ENCODE results near the gene PRXL2B. TPM values are rescaled to one million over a fixed set of nuclear protein-coding genes. Genes with fewer than 3 reads are reported as not detected.

PRXL2B gene
- total RNA-seq, 1 donor from 2014 or later = 34.7 TPM

DNA sequence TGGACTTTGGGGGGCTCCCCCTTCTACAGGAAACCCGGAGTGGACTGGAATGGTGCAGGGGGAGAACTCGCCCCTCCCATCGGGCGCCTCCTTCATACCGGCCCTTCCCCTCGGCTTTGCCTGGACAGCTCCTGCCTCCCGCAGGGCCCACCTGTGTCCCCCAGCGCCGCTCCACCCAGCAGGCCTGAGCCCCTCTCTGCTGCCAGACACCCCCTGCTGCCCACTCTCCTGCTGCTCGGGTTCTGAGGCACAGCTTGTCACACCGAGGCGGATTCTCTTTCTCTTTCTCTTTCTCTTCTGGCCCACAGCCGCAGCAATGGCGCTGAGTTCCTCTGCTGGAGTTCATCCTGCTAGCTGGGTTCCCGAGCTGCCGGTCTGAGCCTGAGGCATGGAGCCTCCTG, 30.3 kb upstream of the PRXL2B start, which contains the start of gene TNFRSF14:
Gene TNFRSF14, plus strand, starts transcription at position 95 of the 401 bp plus-strand sequence. Its CDS starts 294 bp downstream, at position 389.
- TF ChIP-seq, protein P1, sequence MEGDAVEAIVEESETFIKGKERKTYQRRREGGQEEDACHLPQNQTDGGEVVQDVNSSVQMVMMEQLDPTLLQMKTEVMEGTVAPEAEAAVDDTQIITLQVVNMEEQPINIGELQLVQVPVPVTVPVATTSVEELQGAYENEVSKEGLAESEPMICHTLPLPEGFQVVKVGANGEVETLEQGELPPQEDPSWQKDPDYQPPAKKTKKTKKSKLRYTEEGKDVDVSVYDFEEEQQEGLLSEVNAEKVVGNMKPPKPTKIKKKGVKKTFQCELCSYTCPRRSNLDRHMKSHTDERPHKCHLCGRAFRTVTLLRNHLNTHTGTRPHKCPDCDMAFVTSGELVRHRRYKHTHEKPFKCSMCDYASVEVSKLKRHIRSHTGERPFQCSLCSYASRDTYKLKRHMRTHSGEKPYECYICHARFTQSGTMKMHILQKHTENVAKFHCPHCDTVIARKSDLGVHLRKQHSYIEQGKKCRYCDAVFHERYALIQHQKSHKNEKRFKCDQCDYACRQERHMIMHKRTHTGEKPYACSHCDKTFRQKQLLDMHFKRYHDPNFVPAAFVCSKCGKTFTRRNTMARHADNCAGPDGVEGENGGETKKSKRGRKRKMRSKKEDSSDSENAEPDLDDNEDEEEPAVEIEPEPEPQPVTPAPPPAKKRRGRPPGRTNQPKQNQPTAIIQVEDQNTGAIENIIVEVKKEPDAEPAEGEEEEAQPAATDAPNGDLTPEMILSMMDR (IDR thresholded peaks at IDR 0.05; ENCODE audit: unreplicated experiment) = no peak
- no peaks in the 10 kb centered on the region for H3K36me3 Mint-ChIP-seq
- no peak within 1 kb of the TSS for H3K27ac Mint-ChIP-seq
- no peak for DNase-seq (ENCODE audit: low spot score in 2 of 2, unreplicated experiment in 2 of 2)
- H3K9me3 Mint-ChIP-seq = no peaks in the 10 kb centered on the region
- H3K4me1 Mint-ChIP-seq = peaks cover 4% of the 10 kb centered on the region
- no peak within 1 kb of the TSS for H3K4me3 Mint-ChIP-seq
- peaks cover 7% of the 10 kb centered on the region for H3K27me3 Mint-ChIP-seq (ENCODE audit: low read depth)

DNA sequence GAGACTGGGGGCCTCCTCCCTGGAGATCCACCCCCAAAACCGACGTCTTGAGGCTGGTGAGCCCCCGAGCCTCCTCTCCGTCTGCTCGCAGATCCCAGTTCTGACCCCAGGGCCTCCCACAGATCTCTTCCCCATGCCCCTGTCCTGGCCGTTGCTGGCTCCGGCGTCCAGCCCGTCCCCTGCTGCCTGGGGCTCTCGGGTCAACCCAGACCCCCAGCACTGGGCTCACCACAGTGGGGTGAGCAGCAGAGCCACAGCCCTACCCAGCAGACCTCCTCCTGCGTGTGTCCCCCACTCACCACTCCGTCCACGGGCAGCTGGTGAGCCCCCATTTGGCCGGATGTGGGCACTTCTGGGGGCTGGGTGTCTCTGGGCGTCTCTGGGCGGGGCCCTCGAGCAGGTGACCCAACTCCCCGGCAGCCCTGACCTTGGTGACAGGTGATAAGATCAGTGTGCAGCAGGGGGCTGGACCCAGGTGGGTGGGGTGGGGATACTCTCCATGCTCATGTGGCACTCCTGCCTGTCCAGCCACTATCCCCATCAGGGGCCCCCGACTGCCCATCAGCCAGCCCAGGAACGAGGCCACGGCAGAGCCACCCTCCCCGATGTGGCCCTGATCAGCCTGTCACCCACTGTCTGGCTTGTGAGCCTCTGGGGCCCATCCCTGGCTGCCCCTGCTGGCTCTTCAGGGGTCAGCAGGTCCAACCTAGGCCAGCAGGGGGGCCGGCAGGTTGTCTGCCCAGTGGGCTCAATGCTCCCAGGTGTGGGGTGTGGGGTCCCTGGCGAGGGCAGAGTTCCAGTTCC, 29.7 kb upstream of the PRXL2B start:
- no peak for DNase-seq (ENCODE audit: low spot score in 2 of 2, unreplicated experiment in 2 of 2)
- Mint-ChIP-seq H3K27ac (no peak overlapping the region), H3K4me1 (peaks cover 4% of the 10 kb centered on the region), H3K36me3 (no peaks in the 10 kb centered on the region), H3K4me3 (no peak overlapping the region), H3K27me3 (ENCODE audit: low read depth) (peaks cover 7% of the 10 kb centered on the region), H3K9me3 (no peaks in the 10 kb centered on the region)
- TF ChIP-seq, protein P1 (IDR thresholded peaks at IDR 0.05; ENCODE audit: unreplicated experiment) = no peak

- peaks cover 4% of the 10 kb centered on the region for H3K4me1 Mint-ChIP-seq
- no peak for DNase-seq (ENCODE audit: low spot score in 2 of 2, unreplicated experiment in 2 of 2)
These were observed 28.8 kb upstream of the PRXL2B start for GRCh38 chr1:2557482-2558400.

GRCh38 chr1:2558420-2558819, 28.2 kb upstream of the PRXL2B start:
- TF ChIP-seq, protein P1 (IDR thresholded peaks at IDR 0.05; ENCODE audit: unreplicated experiment) = no peak
- no peak for DNase-seq (ENCODE audit: low spot score in 2 of 2, unreplicated experiment in 2 of 2)
- Mint-ChIP-seq H3K4me3 (no peak overlapping the region), H3K36me3 (no peaks in the 10 kb centered on the region), H3K9me3 (no peaks in the 10 kb centered on the region), H3K27ac (no peak overlapping the region), H3K4me1 (peaks cover 4% of the 10 kb centered on the region), H3K27me3 (ENCODE audit: low read depth) (peaks cover 7% of the 10 kb centered on the region)

More at GRCh38 chr1:2557482-2558400, 28.8 kb upstream of the PRXL2B start:
- Mint-ChIP-seq H3K27me3 (ENCODE audit: low read depth) (peaks cover 7% of the 10 kb centered on the region), H3K27ac (no peak overlapping the region), H3K36me3 (no peaks in the 10 kb centered on the region), H3K9me3 (no peaks in the 10 kb centered on the region), H3K4me3 (no peak overlapping the region)
- TF ChIP-seq, protein P1 (IDR thresholded peaks at IDR 0.05; ENCODE audit: unreplicated experiment) = no peak

GRCh38 chr1:2558861-2559260, 27.7 kb upstream of the PRXL2B start:
- no peaks in the 10 kb centered on the region for H3K9me3 Mint-ChIP-seq
- no peak for DNase-seq (ENCODE audit: low spot score in 2 of 2, unreplicated experiment in 2 of 2)
- peaks cover 7% of the 10 kb centered on the region for H3K27me3 Mint-ChIP-seq (ENCODE audit: low read depth)
- H3K4me1 Mint-ChIP-seq = peaks cover 4% of the 10 kb centered on the region
- H3K4me3 Mint-ChIP-seq = no peak overlapping the region
- H3K36me3 Mint-ChIP-seq = no peaks in the 10 kb centered on the region
- TF ChIP-seq, protein P1 (IDR thresholded peaks at IDR 0.05; ENCODE audit: unreplicated experiment) = no peak
- H3K27ac Mint-ChIP-seq = no peak overlapping the region

Data from mesothelial cell of epicardium (in vitro differentiated cells).